Subcutaneous abdominal adipose tissue (tissue), 5 donors: ENCODE results near the gene NPRL2.
A peak's percentile ranks its signal among the peaks of the same experiment; 100 is the strongest.

ENCODE experiments used
- H3K27ac ChIP-seq: one replicate; pipeline ENCODE4 v1.7.0; 2013; ENCODE audit warnings: low read depth, mild to moderate bottlenecking, inconsistent platforms, low read length, moderate library complexity
- H3K27me3 ChIP-seq, 5 donors: one replicate each; pipeline ENCODE4 v1.7.0; 2013; ENCODE audit warnings: low read length in 5 of 5, inconsistent platforms in 1 of 5; ENCODE audit not compliant: control insufficient read depth in 5 of 5, insufficient read depth in 4 of 5
- H3K36me3 ChIP-seq, 5 donors: one replicate each; pipeline ENCODE4 v1.7.0; 2013; ENCODE audit warnings: low read length in 5 of 5; ENCODE audit not compliant: control insufficient read depth in 5 of 5, insufficient read depth in 5 of 5
- H3K4me1 ChIP-seq, 5 donors: one replicate each; pipeline ENCODE4 v1.7.0; 2013; ENCODE audit warnings: low read length in 5 of 5, mild to moderate bottlenecking in 3 of 5, moderate library complexity in 1 of 5; ENCODE audit not compliant: control insufficient read depth in 5 of 5, insufficient read depth in 5 of 5
- H3K4me3 ChIP-seq, 5 donors: one replicate each; pipeline ENCODE4 v1.7.0; 2013; ENCODE audit warnings: low read length in 5 of 5, low read depth in 1 of 5
- H3K9ac ChIP-seq, 5 donors: one replicate each; pipeline ENCODE4 v1.7.0; 2013; ENCODE audit warnings: low read length in 5 of 5, mild to moderate bottlenecking in 4 of 5, moderate library complexity in 3 of 5
- H3K9me3 ChIP-seq, 5 donors: one replicate each; pipeline ENCODE4 v1.7.0; 2013; ENCODE audit warnings: low read length in 5 of 5; ENCODE audit not compliant: control insufficient read depth in 5 of 5
- donor health status: healthy.
- donor health status: healthy.
- donor health status: healthy.
- donor health status: healthy.
- donor health status: healthy.

The NPRL2 gene

GRCh38 chr3:50333744-50334328, 16.7 kb downstream of the NPRL2 start:
- Histone ChIP-seq H3K4me1 (peaks cover 17 to 58% (median 53%) of the 10 kb centered on the region in 5 donors), H3K4me3 (peak overlapping the region in 3 of 5 donors; percentile 0 to 50 (median 16)), H3K27ac (peak overlapping the region; percentile 92), H3K9ac (peak overlapping the region; percentile 23 to 53 (median 39)), H3K9me3 (no peaks in the 10 kb centered on the region), H3K27me3 (no peaks in the 10 kb centered on the region), H3K36me3 (peaks cover 4 to 36% (median 31%) of the 10 kb centered on the region in 5 donors)

- no peak overlapping the region for H3K27ac ChIP-seq
Measured at GRCh38 chr3:50331364-50331907, 19.1 kb downstream of the NPRL2 start.

GRCh38 chr3:50330330-50330729, 20.2 kb downstream of the NPRL2 start:
- Histone ChIP-seq H3K9me3 (no peaks in the 10 kb centered on the region), H3K4me3 (no peak overlapping the region), H3K9ac (no peak overlapping the region), H3K4me1 (peaks cover 15 to 52% (median 46%) of the 10 kb centered on the region in 5 donors), H3K27ac (no peak overlapping the region), H3K27me3 (no peaks in the 10 kb centered on the region), H3K36me3 (peaks cover 4 to 47% (median 40%) of the 10 kb centered on the region in 5 donors)

More at GRCh38 chr3:50331364-50331907, 19.1 kb downstream of the NPRL2 start:
- H3K27me3 ChIP-seq = no peaks in the 10 kb centered on the region
- H3K36me3 ChIP-seq = peaks cover 4 to 36% (median 31%) of the 10 kb centered on the region in 5 donors
- peaks cover 16 to 58% (median 54%) of the 10 kb centered on the region in 5 donors for H3K4me1 ChIP-seq
- no peaks in the 10 kb centered on the region for H3K9me3 ChIP-seq
- no peak overlapping the region for H3K4me3 ChIP-seq
- H3K9ac ChIP-seq = no peak overlapping the region

- Histone ChIP-seq H3K4me1 (peaks cover 10 to 50% (median 42%) of the 10 kb centered on the region in 5 donors), H3K27me3 (no peaks in the 10 kb centered on the region), H3K36me3 (peaks cover 4 to 47% (median 43%) of the 10 kb centered on the region in 5 donors), H3K27ac (peak within 1 kb of the TSS; percentile 77), H3K9me3 (no peaks in the 10 kb centered on the region), H3K4me3 (peak within 1 kb of the TSS; percentile 81 to 89 (median 88)), H3K9ac (peak within 1 kb of the TSS; percentile 84 to 96 (median 92))
Measured at GRCh38 chr3:50327943-50328691, 22.5 kb downstream of the NPRL2 start, which contains the start of gene TUSC2. Gene TUSC2 (minus strand): TSS chr3:50328223. CDS start chr3:50328099, 124 bp downstream.

GRCh38 chr3:50327129-50327528, 23.4 kb downstream of the NPRL2 start:
- Histone ChIP-seq H3K27me3 (no peaks in the 10 kb centered on the region), H3K27ac (peak overlapping the region; percentile 77), H3K4me3 (peak overlapping the region; percentile 81 to 89 (median 88)), H3K4me1 (peaks cover 8 to 56% (median 49%) of the 10 kb centered on the region in 5 donors), H3K36me3 (peaks cover 4 to 44% (median 41%) of the 10 kb centered on the region in 5 donors), H3K9ac (peak overlapping the region; percentile 84 to 96 (median 92)), H3K9me3 (no peaks in the 10 kb centered on the region)

- Histone ChIP-seq H3K36me3 (peaks cover 4 to 34% (median 32%) of the 10 kb centered on the region in 5 donors), H3K4me3 (no peak overlapping the region), H3K9ac (no peak overlapping the region), H3K27me3 (no peaks in the 10 kb centered on the region), H3K9me3 (no peaks in the 10 kb centered on the region), H3K27ac (no peak overlapping the region), H3K4me1 (peaks cover 8 to 59% (median 54%) of the 10 kb centered on the region in 5 donors)
Measured at GRCh38 chr3:50326182-50326541, 24.4 kb downstream of the NPRL2 start.

GRCh38 chr3:50325497-50326181, 24.9 kb downstream of the NPRL2 start:
- H3K27ac ChIP-seq = peak overlapping the region; percentile 86
- H3K4me3 ChIP-seq = no peak overlapping the region
- H3K4me1 ChIP-seq = peaks cover 8 to 62% (median 57%) of the 10 kb centered on the region in 5 donors
- H3K36me3 ChIP-seq = peaks cover 0 to 29% (median 27%) of the 10 kb centered on the region in 5 donors
- peak overlapping the region in 1 of 5 donors; percentile 13 for H3K9ac ChIP-seq
- H3K27me3 ChIP-seq = no peaks in the 10 kb centered on the region
- H3K9me3 ChIP-seq = no peaks in the 10 kb centered on the region

- Histone ChIP-seq H3K27ac (peak overlapping the region; percentile 86), H3K4me3 (no peak overlapping the region), H3K27me3 (no peaks in the 10 kb centered on the region), H3K9me3 (no peaks in the 10 kb centered on the region), H3K4me1 (peaks cover 11 to 67% (median 62%) of the 10 kb centered on the region in 5 donors), H3K9ac (no peak overlapping the region), H3K36me3 (peaks cover 0 to 23% (median 21%) of the 10 kb centered on the region in 5 donors)
Measured at GRCh38 chr3:50325113-50325480, 25.5 kb downstream of the NPRL2 start.

GRCh38 chr3:50324351-50325112, 26.0 kb downstream of the NPRL2 start:
- H3K9me3 ChIP-seq = no peaks in the 10 kb centered on the region
- H3K4me3 ChIP-seq = peak overlapping the region in 1 of 5 donors; percentile 4
- H3K36me3 ChIP-seq = peaks cover 0 to 23% (median 19%) of the 10 kb centered on the region in 5 donors
- H3K27ac ChIP-seq = peak overlapping the region; percentile 86
- H3K4me1 ChIP-seq = peaks cover 16 to 73% (median 68%) of the 10 kb centered on the region in 5 donors
- H3K9ac ChIP-seq = peak overlapping the region in 2 of 5 donors; percentile 11 to 32
- no peaks in the 10 kb centered on the region for H3K27me3 ChIP-seq
